Urinary bladder (tissue), 4 donors: ENCODE data around the gene PRKAA2. TPM values are rescaled to one million over a fixed set of nuclear protein-coding genes. Genes with fewer than 3 reads are reported as not detected.

Source experiments
- DNase-seq: peaks from one replicate; pipeline ENCODE4 v3.0.0-alpha.2; 2015; ENCODE audit errors: extremely low spot score
- H3K27ac ChIP-seq: one replicate; pipeline ENCODE4 v1.5.1; 2013; ENCODE audit warnings: low read depth, mild to moderate bottlenecking, moderate library complexity
- H3K36me3 ChIP-seq: one replicate; pipeline ENCODE4 v1.6.1; 2013; ENCODE audit warnings: mild to moderate bottlenecking, moderate library complexity; ENCODE audit not compliant: insufficient read depth
- H3K4me1 ChIP-seq: one replicate; pipeline ENCODE4 v1.6.1; 2013; ENCODE audit warnings: mild to moderate bottlenecking, moderate library complexity; ENCODE audit not compliant: insufficient read depth
- H3K4me3 ChIP-seq: one replicate; pipeline ENCODE4 v1.5.1; 2013; ENCODE audit warnings: low read depth, low read length
- WGBS: extraction: QIAGEN DNeasy Blood & Tissue Kit; methylation state at CpG from one replicate; pipeline ENCODE4 v1.1.7; 2013; 5-methylcytosine and 5-hydroxymethylcytosine counted together
- polyA plus RNA-seq: library from polyadenylated mRNA; stranded (reverse); fragments of 200-250 nt; gene quantifications from one replicate; pipeline ENCODE4 v1.2.3, GENCODE V29; 2013
- total RNA-seq: library from RNA; depleted of rRNA; stranded (reverse); fragments of >200 nt; gene quantifications from one replicate; pipeline ENCODE4 v1.2.3, GENCODE V29; 2014
- donor health status: healthy with polysubstance abuse.
- donor health status: healthy.

PRKAA2 gene
- total and polyA plus RNA-seq, 2 donors = 2.7 to 19.5 TPM

DNA sequence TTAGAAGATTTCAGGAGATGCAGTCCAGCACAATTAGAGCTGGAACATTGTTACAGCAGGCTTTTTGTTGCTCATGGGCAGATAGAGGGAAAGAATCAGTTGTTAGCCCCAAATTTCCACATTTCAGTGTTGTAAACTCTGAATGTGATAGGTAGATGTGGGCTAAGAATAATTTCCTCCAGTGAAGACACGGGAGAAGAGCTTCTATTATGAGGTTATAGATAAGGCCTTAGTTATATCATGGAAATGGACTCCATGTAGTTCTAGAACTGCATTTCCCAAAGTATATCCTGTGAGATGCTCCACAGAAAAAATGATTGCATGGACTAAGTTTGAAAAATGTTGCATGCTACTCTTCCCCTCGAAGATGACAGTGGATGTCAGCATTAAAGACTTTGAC is 64.9 kb downstream of the PRKAA2 start:
- Histone ChIP-seq H3K27ac (no peak overlapping the region), H3K36me3 (no peaks in the 10 kb centered on the region), H3K4me1 (no peaks in the 10 kb centered on the region), H3K4me3 (no peak overlapping the region)
- DNase-seq = no peak
- 71% methylated on average over 2 of the region's 2 CpGs for WGBS

- no peak overlapping the region for H3K27ac ChIP-seq
- no peak for DNase-seq
- H3K36me3 ChIP-seq = no peaks in the 10 kb centered on the region
- H3K4me1 ChIP-seq = no peaks in the 10 kb centered on the region
- H3K4me3 ChIP-seq = no peak overlapping the region
Measured at GRCh38 chr1:56710646-56711045, 65.5 kb downstream of the PRKAA2 start.

DNA sequence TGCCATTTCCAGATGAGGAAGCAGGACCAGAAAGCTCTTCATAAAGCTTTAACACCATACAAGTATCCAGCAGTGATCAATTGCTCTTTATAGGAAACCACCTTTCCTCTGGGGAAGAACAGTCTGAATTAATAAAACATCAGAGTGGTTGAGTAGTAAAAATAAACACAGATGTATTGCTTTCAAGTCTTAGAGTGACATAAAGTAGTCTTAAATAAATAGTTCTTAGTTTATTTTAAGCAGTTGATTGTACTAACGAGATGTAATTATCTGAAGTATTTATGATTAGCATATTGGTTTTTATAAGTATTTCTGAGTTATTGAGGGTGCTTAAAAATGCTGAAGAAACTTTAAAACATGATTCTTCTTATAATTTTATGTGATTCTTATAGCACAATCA is 67.0 kb downstream of the PRKAA2 start:
- no peak overlapping the region for H3K4me3 ChIP-seq
- DNase-seq = no peak
- H3K4me1 ChIP-seq = no peaks in the 10 kb centered on the region
- no peaks in the 10 kb centered on the region for H3K36me3 ChIP-seq
- WGBS = 76% methylated on average over 1 of the region's 1 CpG
- no peak overlapping the region for H3K27ac ChIP-seq

GRCh38 chr1:56713112-56713511 is 68.0 kb downstream of the PRKAA2 start:
- 86% methylated on average over 1 of the region's 1 CpG for WGBS
- no peak overlapping the region for H3K27ac ChIP-seq
- DNase-seq = no peak
- H3K4me3 ChIP-seq = no peak overlapping the region
- H3K36me3 ChIP-seq = no peaks in the 10 kb centered on the region
- H3K4me1 ChIP-seq = no peaks in the 10 kb centered on the region

DNA sequence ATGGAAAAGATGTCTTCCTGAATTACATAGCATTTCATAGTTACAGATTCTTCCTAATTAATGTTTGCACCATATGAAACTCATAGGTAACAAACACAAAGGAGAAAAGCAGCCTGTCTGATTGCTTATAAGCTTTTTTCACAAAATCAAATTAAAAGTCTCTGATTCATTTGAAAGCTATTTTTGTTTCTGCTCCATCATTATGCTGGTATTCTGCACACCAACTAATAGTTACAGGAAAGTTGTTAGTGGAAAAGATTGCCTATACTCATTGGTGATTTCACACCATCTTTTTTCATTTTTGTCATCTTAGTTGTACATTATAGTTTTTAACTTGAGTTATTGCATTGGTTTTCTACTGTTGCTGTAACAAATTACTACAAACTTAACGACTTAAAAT is 70.0 kb downstream of the PRKAA2 start:
- Histone ChIP-seq H3K4me3 (no peak overlapping the region), H3K36me3 (no peaks in the 10 kb centered on the region), H3K4me1 (no peaks in the 10 kb centered on the region), H3K27ac (no peak overlapping the region)
- 77% methylated on average over 1 of the region's 1 CpG for WGBS
- no peak for DNase-seq

- no peak for DNase-seq
- WGBS = 46% methylated on average over 1 of the region's 1 CpG
- no peaks in the 10 kb centered on the region for H3K4me1 ChIP-seq
- no peak overlapping the region for H3K4me3 ChIP-seq
- H3K27ac ChIP-seq = no peak overlapping the region
- no peaks in the 10 kb centered on the region for H3K36me3 ChIP-seq
Measured at GRCh38 chr1:56719171-56719570, 74.1 kb downstream of the PRKAA2 start.

DNA sequence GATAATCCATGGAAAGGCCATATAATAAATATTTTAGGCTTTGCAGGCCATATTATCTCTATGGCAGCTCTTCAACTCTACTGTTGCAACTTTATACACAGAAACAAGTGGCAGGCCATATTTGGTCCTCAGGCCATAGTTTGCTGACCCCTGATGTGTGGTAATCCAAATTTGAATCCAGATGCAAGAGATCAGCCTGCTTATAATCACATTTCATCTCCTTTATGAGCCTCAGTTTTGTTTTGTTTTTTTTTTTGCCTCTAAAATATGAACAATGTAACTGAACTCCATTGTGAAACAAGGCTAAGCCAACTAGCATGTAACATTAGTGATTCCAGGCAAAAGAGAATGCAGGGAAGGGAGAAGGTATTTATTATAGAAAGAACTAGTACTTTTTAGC is 81.6 kb downstream of the PRKAA2 start:
- H3K4me3 ChIP-seq = no peak overlapping the region

DNA sequence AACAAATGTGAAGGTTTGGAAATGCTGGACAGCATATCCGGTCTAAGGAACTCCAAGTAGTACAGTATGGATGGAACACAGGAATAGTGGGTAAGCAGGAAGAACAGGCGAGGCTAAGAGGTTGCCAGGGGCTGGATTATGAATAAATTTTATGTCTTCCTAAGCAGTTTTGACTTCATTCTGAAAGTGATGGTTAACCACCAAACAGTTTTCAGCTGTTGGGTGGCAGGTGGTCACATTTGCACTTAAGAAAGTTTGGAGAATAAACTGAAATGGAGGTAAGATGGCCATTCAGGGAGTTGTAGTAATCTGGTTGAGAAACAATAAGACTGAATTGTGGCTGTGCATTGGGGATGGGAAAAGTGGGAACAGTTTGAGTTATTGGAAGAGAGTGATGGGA is 83.8 kb downstream of the PRKAA2 start:
- no peak overlapping the region for H3K4me3 ChIP-seq
- no peaks in the 10 kb centered on the region for H3K4me1 ChIP-seq
- 92% methylated on average over 2 of the region's 2 CpGs for WGBS
- no peak for DNase-seq
- no peaks in the 10 kb centered on the region for H3K36me3 ChIP-seq
- H3K27ac ChIP-seq = no peak overlapping the region

More for the DNA sequence above, 81.6 kb downstream of the PRKAA2 start:
- Histone ChIP-seq H3K27ac (no peak overlapping the region), H3K4me1 (no peaks in the 10 kb centered on the region), H3K36me3 (no peaks in the 10 kb centered on the region)
- DNase-seq = no peak

- Histone ChIP-seq H3K4me3 (no peak overlapping the region), H3K36me3 (no peaks in the 10 kb centered on the region), H3K27ac (no peak overlapping the region), H3K4me1 (no peaks in the 10 kb centered on the region)
- WGBS = 74% methylated on average over 3 of the region's 3 CpGs
- DNase-seq = no peak
Measured at GRCh38 chr1:56745231-56745630, 100.1 kb downstream of the PRKAA2 start.

- Histone ChIP-seq H3K4me1 (no peaks in the 10 kb centered on the region), H3K27ac (no peak overlapping the region), H3K36me3 (no peaks in the 10 kb centered on the region), H3K4me3 (no peak overlapping the region)
- 66% methylated on average over 1 of the region's 1 CpG for WGBS
- DNase-seq = no peak
Measured at GRCh38 chr1:56754708-56755479, 109.8 kb downstream of the PRKAA2 start.

GRCh38 chr1:56755911-56756310 is 110.8 kb downstream of the PRKAA2 start:
- no peak overlapping the region for H3K27ac ChIP-seq

GRCh38 chr1:56758135-56758534 is 113.0 kb downstream of the PRKAA2 start:
- DNase-seq = no peak
- no peak overlapping the region for H3K27ac ChIP-seq
- no peak overlapping the region for H3K4me3 ChIP-seq
- no peaks in the 10 kb centered on the region for H3K4me1 ChIP-seq
- H3K36me3 ChIP-seq = no peaks in the 10 kb centered on the region

More at GRCh38 chr1:56755911-56756310, 110.8 kb downstream of the PRKAA2 start:
- 92% methylated on average over 2 of the region's 2 CpGs for WGBS
- no peak for DNase-seq
- no peaks in the 10 kb centered on the region for H3K4me1 ChIP-seq
- H3K4me3 ChIP-seq = no peak overlapping the region
- no peaks in the 10 kb centered on the region for H3K36me3 ChIP-seq

DNA sequence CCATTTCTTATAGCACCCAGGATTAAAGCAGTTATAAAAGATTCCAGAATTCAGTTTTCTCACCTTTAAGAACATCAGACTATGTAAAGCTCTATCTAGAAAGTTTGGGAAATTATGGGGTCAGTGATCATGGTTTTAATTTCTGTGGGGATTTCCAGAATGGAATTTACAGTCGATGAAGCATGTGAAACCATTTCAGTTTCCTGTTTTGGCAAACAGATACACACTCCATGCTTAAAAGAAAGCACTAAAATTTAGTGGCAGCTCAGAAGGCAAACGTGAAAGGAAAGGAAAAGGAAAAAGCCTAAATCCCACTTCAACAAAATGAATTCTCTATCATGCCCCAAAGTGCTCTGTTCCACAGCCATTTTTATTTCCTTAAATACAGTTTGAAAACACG is 113.7 kb downstream of the PRKAA2 start:
- no peak for DNase-seq
- Histone ChIP-seq H3K27ac (no peak overlapping the region), H3K4me1 (no peaks in the 10 kb centered on the region), H3K4me3 (no peak overlapping the region), H3K36me3 (no peaks in the 10 kb centered on the region)
- WGBS = 30% methylated on average over 3 of the region's 3 CpGs
